Lower lobe of right lung (tissue), 2 donors: ENCODE measurements around the gene MNAT1. TPM values are rescaled to one million over a fixed set of nuclear protein-coding genes. Genes with fewer than 3 reads are reported as not detected.

ENCODE experiments used
- ATAC-seq, 2 donors: fragments of 200-7000 bp; cut with Tn5 transposase; one replicate each; pipeline ENCODE4 v1.9.1; 2020 to 2022; ENCODE audit warnings: mild to moderate bottlenecking in 2 of 2, moderate library complexity in 2 of 2
- DNase-seq: peaks from one replicate; pipeline ENCODE4 v3.0.0-alpha.2; 2020
- H3K27ac ChIP-seq: fragments of 200-600 bp; one replicate; pipeline ENCODE4 v1.8.0; 2022
- H3K27me3 ChIP-seq: fragments of 200-600 bp; one replicate; pipeline ENCODE4 v1.8.0; 2022; ENCODE audit warnings: low read depth
- H3K36me3 ChIP-seq: fragments of 200-600 bp; one replicate; pipeline ENCODE4 v1.8.0; 2022; ENCODE audit warnings: mild to moderate bottlenecking
- H3K4me1 ChIP-seq: fragments of 200-600 bp; one replicate; pipeline ENCODE4 v1.8.0; 2022
- H3K4me3 ChIP-seq: fragments of 200-600 bp; one replicate; pipeline ENCODE4 v1.8.0; 2022; ENCODE audit warnings: mild to moderate bottlenecking
- H3K9me3 ChIP-seq: fragments of 200-600 bp; one replicate; pipeline ENCODE4 v1.8.0; 2022
- CTCF ChIP-seq: fragments of 200-600 bp; IDR thresholded peaks from one replicate; pipeline ENCODE4 v1.8.0; 2022; ENCODE audit warnings: antibody characterized with exemption, mild to moderate bottlenecking
- intact Hi-C: fragments of 100-400 bp; cut with DNase I; formaldehyde crosslinking; loops from one replicate; pipeline ENCODE4 v1.11.0; 2022
- long read RNA-seq: library from polyadenylated mRNA; unstranded; transcript quantifications from one replicate; pipeline ENCODE4 v2.0.0, GENCODE V29; 2021
- total RNA-seq: library from RNA; stranded (reverse); fragmentation: NEBNext Ultra II Directional; extraction: Animal tissue kit (Norgen Biotek cat#: 25700); gene quantifications from one replicate; pipeline ENCODE4 v1.2.1, GENCODE V29; 2021
- donor health status: DM: no; HTN: yes; CAD: no; lungs with severe emphysema.

The MNAT1 gene
- 21.5 TPM for total RNA-seq
- long read RNA-seq, transcript MNAT1-201 (8 exons, 2,635 nt): major isoform, 6 of 12 reads
- long read RNA-seq, partial matches to known transcripts: 0 of 12 reads
- long read RNA-seq, other reads (novel, unspliced or antisense): 6 of 12 reads

- H3K4me1 ChIP-seq: peaks cover 16% of the 10 kb centered on the region
- TF ChIP-seq CTCF: no peak
These were observed at the start of gene MNAT1 for GRCh38 chr14:60734465-60735242. Gene MNAT1, plus strand, starts transcription at chr14:60734761. Its CDS starts 102 bp downstream, at chr14:60734863.

GRCh38 chr14:60686865-60687264 is 47.7 kb upstream of the MNAT1 start:
- Histone ChIP-seq H3K27ac (no peak overlapping the region), H3K27me3 (no peaks in the 10 kb centered on the region), H3K4me1 (no peaks in the 10 kb centered on the region), H3K36me3 (no peaks in the 10 kb centered on the region), H3K4me3 (no peak overlapping the region), H3K9me3 (no peaks in the 10 kb centered on the region)
- DNase-seq (no peak), ATAC-seq (no peak)
- no peak for TF ChIP-seq CTCF
- intact Hi-C loops: no loop called here

More at GRCh38 chr14:60734465-60735242, at the start of gene MNAT1:
- peak; percentile 79 for DNase-seq
- H3K9me3 ChIP-seq: no peaks in the 10 kb centered on the region
- H3K27ac ChIP-seq: peak within 1 kb of the TSS; percentile 71
- no peaks in the 10 kb centered on the region for H3K36me3 ChIP-seq
- intact Hi-C loops: no loop called here
- ATAC-seq: peak; percentile 96 to 98
- no peaks in the 10 kb centered on the region for H3K27me3 ChIP-seq
- H3K4me3 ChIP-seq: peak within 1 kb of the TSS; percentile 72

GRCh38 chr14:60691383-60692113 is 43.0 kb upstream of the MNAT1 start:
- ATAC-seq: no peak
- Histone ChIP-seq H3K27ac (no peak overlapping the region), H3K27me3 (no peaks in the 10 kb centered on the region), H3K4me3 (no peak overlapping the region), H3K36me3 (no peaks in the 10 kb centered on the region), H3K9me3 (no peaks in the 10 kb centered on the region), H3K4me1 (no peaks in the 10 kb centered on the region)
- intact Hi-C loops: no loop called here
- TF ChIP-seq CTCF: no peak
- no peak for DNase-seq

- ATAC-seq (no peak), DNase-seq (no peak)
- Histone ChIP-seq H3K27ac (no peak overlapping the region), H3K4me3 (no peak overlapping the region), H3K4me1 (no peaks in the 10 kb centered on the region), H3K9me3 (no peaks in the 10 kb centered on the region), H3K27me3 (no peaks in the 10 kb centered on the region), H3K36me3 (no peaks in the 10 kb centered on the region)
- no peak for TF ChIP-seq CTCF
- intact Hi-C loops: no loop called here
These were observed 39.2 kb upstream of the MNAT1 start for GRCh38 chr14:60695327-60695726.

GRCh38 chr14:60700598-60700997 is 34.0 kb upstream of the MNAT1 start:
- no peak for ATAC-seq
- Histone ChIP-seq H3K9me3 (peaks cover 10% of the 10 kb centered on the region), H3K4me3 (no peak overlapping the region), H3K27ac (no peak overlapping the region), H3K4me1 (no peaks in the 10 kb centered on the region), H3K36me3 (no peaks in the 10 kb centered on the region), H3K27me3 (no peaks in the 10 kb centered on the region)
- intact Hi-C loops: no loop called here
- no peak for TF ChIP-seq CTCF
- no peak for DNase-seq
